Spleen (tissue), 7 donors: ENCODE measurements around the gene CEP41.

Experiments used
- POLR2A ChIP-seq, 3 donors: fragments of 450-650 bp; IDR thresholded peaks; one replicate each; pipeline ENCODE4 v1.5.1; 2017; ENCODE audit warnings: antibody characterized with exemption in 3 of 3, mild to moderate bottlenecking in 1 of 3
- TF ChIP-seq, protein P1 (sequence below), 11 experiments: fragments of 200-600 bp in 7 of 11; fragments of 450-650 bp in 4 of 11; sonication (generic) in 4 of 11; IDR thresholded peaks in 8 of 11; conservative IDR thresholded peaks in 3 of 11; 1 replicate in 7 of 11; 2 replicates in 4 of 11; pipeline versions ENCODE4 v1.4.0 to v1.8.0; 2016 to 2021; ENCODE audit warnings: antibody characterized with exemption in 11 of 11, inconsistent platforms in 4 of 11, mild to moderate bottlenecking in 1 of 11
- donor health status: DM: no; HTN: no; CAD: no; lungs with moderate emphysema.
- donor health status: DM: no; HTN: no; CAD: no.
- donor health status: DM: no; HTN: no; CAD: no.

DNA sequence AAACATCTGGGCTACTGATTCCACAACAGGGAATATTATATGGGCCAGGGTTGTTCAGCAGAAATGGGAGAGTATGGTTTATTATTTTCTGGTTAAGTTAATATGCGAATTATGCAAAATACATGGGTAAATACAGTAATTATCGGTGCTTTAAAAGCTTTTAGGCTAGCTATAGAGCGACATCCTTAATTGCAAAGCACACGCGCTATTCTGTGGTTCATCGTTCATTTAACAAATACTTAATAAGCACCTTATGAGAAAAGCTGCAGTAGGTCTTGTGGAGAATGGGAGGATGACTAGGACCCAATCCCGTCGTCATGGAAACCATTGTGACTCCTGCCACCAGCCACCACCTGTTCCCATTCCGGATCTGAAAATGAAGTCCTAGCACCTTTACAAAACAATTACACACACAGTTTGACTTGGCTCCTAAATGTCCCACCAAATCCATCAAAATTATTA, 623 bp upstream of the CEP41 start:
- no peak for TF ChIP-seq POLR2A (IDR thresholded peaks at IDR 0.05)
- TF ChIP-seq, protein P1, sequence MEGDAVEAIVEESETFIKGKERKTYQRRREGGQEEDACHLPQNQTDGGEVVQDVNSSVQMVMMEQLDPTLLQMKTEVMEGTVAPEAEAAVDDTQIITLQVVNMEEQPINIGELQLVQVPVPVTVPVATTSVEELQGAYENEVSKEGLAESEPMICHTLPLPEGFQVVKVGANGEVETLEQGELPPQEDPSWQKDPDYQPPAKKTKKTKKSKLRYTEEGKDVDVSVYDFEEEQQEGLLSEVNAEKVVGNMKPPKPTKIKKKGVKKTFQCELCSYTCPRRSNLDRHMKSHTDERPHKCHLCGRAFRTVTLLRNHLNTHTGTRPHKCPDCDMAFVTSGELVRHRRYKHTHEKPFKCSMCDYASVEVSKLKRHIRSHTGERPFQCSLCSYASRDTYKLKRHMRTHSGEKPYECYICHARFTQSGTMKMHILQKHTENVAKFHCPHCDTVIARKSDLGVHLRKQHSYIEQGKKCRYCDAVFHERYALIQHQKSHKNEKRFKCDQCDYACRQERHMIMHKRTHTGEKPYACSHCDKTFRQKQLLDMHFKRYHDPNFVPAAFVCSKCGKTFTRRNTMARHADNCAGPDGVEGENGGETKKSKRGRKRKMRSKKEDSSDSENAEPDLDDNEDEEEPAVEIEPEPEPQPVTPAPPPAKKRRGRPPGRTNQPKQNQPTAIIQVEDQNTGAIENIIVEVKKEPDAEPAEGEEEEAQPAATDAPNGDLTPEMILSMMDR (IDR thresholded peaks at IDR 0.05 in 8 of 11, conservative IDR thresholded peaks at IDR 0.05 in 3 of 11): no peak
